Measurements from ENCODE around the gene SCNN1A.

DNA sequence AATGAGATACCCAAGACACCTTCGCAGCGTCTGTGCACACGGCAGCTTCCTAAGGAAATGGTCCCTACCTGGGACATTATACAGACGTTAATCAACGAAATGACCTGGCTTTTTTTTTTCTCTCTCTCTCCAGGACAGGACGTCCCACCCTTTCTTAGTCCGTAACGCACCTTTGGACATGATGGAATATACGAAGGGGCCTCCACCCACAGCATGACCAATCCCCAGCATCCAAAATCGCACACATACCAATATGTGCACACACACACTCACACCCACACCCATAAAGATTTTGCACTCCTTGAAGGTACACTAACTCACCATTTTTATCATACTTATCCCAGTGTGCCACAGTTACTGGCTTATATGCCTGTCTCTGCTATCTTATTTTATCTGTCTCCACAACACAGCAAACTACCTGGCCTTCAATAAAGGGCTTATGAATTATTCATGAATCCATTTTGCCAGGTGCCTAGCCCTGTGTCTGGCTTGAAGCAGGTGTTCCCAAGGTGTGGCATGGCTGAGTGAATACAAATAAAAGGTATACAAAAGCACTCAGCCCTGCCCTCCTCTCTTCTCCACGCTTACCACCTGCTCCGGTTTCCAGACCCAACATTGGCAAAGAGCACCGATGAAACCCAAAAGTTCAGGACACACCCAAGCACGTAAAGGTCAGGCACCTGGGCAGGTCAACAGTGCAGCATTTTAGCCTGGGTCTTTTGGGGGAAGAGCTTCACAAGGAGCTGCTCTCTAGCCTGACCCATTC is 2.2 kb downstream of the SCNN1A start:
- no peak for TF ChIP-seq ZNF274 (IDR thresholded peaks at IDR 0.05; ENCODE audit: low read depth, low read length)
- TF ChIP-seq, protein P1, sequence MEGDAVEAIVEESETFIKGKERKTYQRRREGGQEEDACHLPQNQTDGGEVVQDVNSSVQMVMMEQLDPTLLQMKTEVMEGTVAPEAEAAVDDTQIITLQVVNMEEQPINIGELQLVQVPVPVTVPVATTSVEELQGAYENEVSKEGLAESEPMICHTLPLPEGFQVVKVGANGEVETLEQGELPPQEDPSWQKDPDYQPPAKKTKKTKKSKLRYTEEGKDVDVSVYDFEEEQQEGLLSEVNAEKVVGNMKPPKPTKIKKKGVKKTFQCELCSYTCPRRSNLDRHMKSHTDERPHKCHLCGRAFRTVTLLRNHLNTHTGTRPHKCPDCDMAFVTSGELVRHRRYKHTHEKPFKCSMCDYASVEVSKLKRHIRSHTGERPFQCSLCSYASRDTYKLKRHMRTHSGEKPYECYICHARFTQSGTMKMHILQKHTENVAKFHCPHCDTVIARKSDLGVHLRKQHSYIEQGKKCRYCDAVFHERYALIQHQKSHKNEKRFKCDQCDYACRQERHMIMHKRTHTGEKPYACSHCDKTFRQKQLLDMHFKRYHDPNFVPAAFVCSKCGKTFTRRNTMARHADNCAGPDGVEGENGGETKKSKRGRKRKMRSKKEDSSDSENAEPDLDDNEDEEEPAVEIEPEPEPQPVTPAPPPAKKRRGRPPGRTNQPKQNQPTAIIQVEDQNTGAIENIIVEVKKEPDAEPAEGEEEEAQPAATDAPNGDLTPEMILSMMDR (IDR thresholded peaks at IDR 0.05 in 2 of 3, conservative IDR thresholded peaks at IDR 0.05 in 1 of 3; ENCODE audit: borderline replicate concordance in 1 of 3, insufficient read depth in 1 of 3, low read depth in 2 of 3, low read length in 2 of 3): no peak
- TF ChIP-seq SIN3A (IDR thresholded peaks at IDR 0.05; ENCODE audit: low read depth): no peak
- peak; percentile 17 for TF ChIP-seq POLR2AphosphoS5 (IDR thresholded peaks at IDR 0.05; ENCODE audit: low read depth, low read length)
- no peak for TF ChIP-seq YY1 (IDR thresholded peaks at IDR 0.05; ENCODE audit: extremely low read depth, insufficient replicate concordance, low read depth, low read length)
- TF ChIP-seq POLR2A (IDR thresholded peaks at IDR 0.05; ENCODE audit: borderline replicate concordance, extremely low read depth, insufficient read depth, insufficient read length): no peak
- no peak for TF ChIP-seq EZH2phosphoT487 (IDR thresholded peaks at IDR 0.05; ENCODE audit: borderline replicate concordance)
- TF ChIP-seq EZH2 (IDR thresholded peaks at IDR 0.05): no peak
- TF ChIP-seq, protein P2, sequence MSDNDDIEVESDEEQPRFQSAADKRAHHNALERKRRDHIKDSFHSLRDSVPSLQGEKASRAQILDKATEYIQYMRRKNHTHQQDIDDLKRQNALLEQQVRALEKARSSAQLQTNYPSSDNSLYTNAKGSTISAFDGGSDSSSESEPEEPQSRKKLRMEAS (IDR thresholded peaks at IDR 0.05): no peak
- no peak for TF ChIP-seq FOSL1 (IDR thresholded peaks at IDR 0.05; ENCODE audit: low read depth)
- TF ChIP-seq, protein P3, sequence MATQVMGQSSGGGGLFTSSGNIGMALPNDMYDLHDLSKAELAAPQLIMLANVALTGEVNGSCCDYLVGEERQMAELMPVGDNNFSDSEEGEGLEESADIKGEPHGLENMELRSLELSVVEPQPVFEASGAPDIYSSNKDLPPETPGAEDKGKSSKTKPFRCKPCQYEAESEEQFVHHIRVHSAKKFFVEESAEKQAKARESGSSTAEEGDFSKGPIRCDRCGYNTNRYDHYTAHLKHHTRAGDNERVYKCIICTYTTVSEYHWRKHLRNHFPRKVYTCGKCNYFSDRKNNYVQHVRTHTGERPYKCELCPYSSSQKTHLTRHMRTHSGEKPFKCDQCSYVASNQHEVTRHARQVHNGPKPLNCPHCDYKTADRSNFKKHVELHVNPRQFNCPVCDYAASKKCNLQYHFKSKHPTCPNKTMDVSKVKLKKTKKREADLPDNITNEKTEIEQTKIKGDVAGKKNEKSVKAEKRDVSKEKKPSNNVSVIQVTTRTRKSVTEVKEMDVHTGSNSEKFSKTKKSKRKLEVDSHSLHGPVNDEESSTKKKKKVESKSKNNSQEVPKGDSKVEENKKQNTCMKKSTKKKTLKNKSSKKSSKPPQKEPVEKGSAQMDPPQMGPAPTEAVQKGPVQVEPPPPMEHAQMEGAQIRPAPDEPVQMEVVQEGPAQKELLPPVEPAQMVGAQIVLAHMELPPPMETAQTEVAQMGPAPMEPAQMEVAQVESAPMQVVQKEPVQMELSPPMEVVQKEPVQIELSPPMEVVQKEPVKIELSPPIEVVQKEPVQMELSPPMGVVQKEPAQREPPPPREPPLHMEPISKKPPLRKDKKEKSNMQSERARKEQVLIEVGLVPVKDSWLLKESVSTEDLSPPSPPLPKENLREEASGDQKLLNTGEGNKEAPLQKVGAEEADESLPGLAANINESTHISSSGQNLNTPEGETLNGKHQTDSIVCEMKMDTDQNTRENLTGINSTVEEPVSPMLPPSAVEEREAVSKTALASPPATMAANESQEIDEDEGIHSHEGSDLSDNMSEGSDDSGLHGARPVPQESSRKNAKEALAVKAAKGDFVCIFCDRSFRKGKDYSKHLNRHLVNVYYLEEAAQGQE (IDR thresholded peaks at IDR 0.05; ENCODE audit: low read depth): no peak
